Heart left ventricle (tissue), 16 donors: ENCODE data around the gene THADA. TPM values are rescaled to one million over a fixed set of nuclear protein-coding genes. Genes with fewer than 3 reads are reported as not detected.

Experiments
- ATAC-seq, 4 donors: fragments of 200-7000 bp; cut with Tn5 transposase; one replicate each; pipeline ENCODE4 v1.9.1; 2020 to 2022; ENCODE audit warnings: moderate library complexity in 4 of 4, mild to moderate bottlenecking in 3 of 4, moderate number of reproducible peaks in 1 of 4
- DNase-seq, 5 donors: peaks; one replicate each; pipeline ENCODE4 v3.0.0-alpha.2; 2020
- H3K27ac ChIP-seq, 12 donors: fragments of 200-600 bp; sonication (generic) in 4 of 12; one replicate each; pipeline versions ENCODE4 v1.5.0 to v1.8.0; 2016 to 2022; ENCODE audit warnings: mild to moderate bottlenecking in 2 of 12
- H3K27me3 ChIP-seq, 9 donors: fragments of 200-600 bp; sonication (generic) in 2 of 9; one replicate each; pipeline versions ENCODE4 v1.5.1 to v1.8.0; 2016 to 2022; ENCODE audit warnings: mild to moderate bottlenecking in 3 of 9
- H3K36me3 ChIP-seq, 9 donors: fragments of 200-600 bp; sonication (generic) in 2 of 9; one replicate each; pipeline versions ENCODE4 v1.5.0 to v1.8.0; 2018 to 2022; ENCODE audit warnings: mild to moderate bottlenecking in 2 of 9
- H3K4me1 ChIP-seq, 12 donors: fragments of 200-600 bp; sonication (generic) in 4 of 12; one replicate each; pipeline versions ENCODE4 v1.5.0 to v1.8.0; 2016 to 2022; ENCODE audit warnings: mild to moderate bottlenecking in 3 of 12
- H3K4me3 ChIP-seq, 12 donors: fragments of 200-600 bp; sonication (generic) in 4 of 12; one replicate each; pipeline versions ENCODE4 v1.5.0 to v1.8.0; 2017 to 2022; ENCODE audit warnings: mild to moderate bottlenecking in 9 of 12, moderate library complexity in 4 of 12
- H3K9me3 ChIP-seq, 12 donors: fragments of 200-600 bp; sonication (generic) in 4 of 12; one replicate each; pipeline versions ENCODE4 v1.5.0 to v1.8.0; 2016 to 2022; ENCODE audit warnings: mild to moderate bottlenecking in 1 of 12
- POLR2A ChIP-seq, 2 donors: fragments of 450-650 bp; IDR thresholded peaks; one replicate each; pipeline ENCODE4 v1.6.1; 2017; ENCODE audit warnings: antibody characterized with exemption in 2 of 2, mild to moderate bottlenecking in 2 of 2, moderate library complexity in 2 of 2
- WGBS, 4 donors: extraction: QIAGEN DNeasy Blood & Tissue Kit in 2 of 4; methylation state at CpG; one replicate each; pipeline versions ENCODE4 v1.1.5 to v1.1.7; 2013 to 2018; 5-methylcytosine and 5-hydroxymethylcytosine counted together
- intact Hi-C, 10 donors: fragments of 100-400 bp; cut with DNase I; formaldehyde crosslinking; loops; one replicate each; pipeline versions ENCODE4 v1.11.1 to v1.14.2; 2022
- polyA plus RNA-seq, 2 donors: library from polyadenylated mRNA; stranded (reverse); fragments of 200-250 nt; gene quantifications; one replicate each; pipeline ENCODE4 v1.2.3, GENCODE V29; 2013
- total RNA-seq, 9 donors: library from RNA; depleted of rRNA in 2 of 9; stranded (reverse); fragments of >200 nt in 2 of 9; fragmentation: NEBNext Ultra II Directional in 3 of 9; extraction: Animal tissue kit (Norgen Biotek cat#: 25700) in 3 of 9; gene quantifications; one replicate each; pipeline versions ENCODE4 v1.1.0 to v1.2.4, GENCODE V29; 2016 to 2023
- TF ChIP-seq, protein P1 (sequence below), 12 donors: fragments of 200-600 bp; sonication (generic) in 4 of 12; IDR thresholded peaks; one replicate each; pipeline versions ENCODE4 v1.5.0 to v1.8.0; 2018 to 2022; ENCODE audit warnings: antibody characterized with exemption in 12 of 12, mild to moderate bottlenecking in 5 of 12
- donor health status: ischemic (EF 13 %, LVEDD 7.1; RV severe dilation, severe dysfunction).
- donor health status: healthy with polysubstance abuse.
- donor health status: DM: no; HTN: yes; CAD: no.
- donor health status: DM: no; HTN: no; CAD: no.
- donor health status: ischemic (EF 25% LVEDD 6.9; RV normal size, moderate dysfunction).
- donor health status: ischemic (EF 25% LVEDD 5.7; RV mildly dilated, moderate dysfunction).
- donor health status: healthy.
- donor health status: DM: yes; HTN: yes; CAD: no.
- donor health status: ischemic (EF 35%, LVEDD 5.7; RV mildly dilated, moderate dysfunction).
- donor health status: nonischemic (EF 11% LVEDD 7.7; RV severe dilation, severe dysfunction).
- donor health status: DM: yes; HTN: yes; CAD: no.
- donor health status: PGD.
- donor health status: ischemic (EF 29% LVEDD 5.4; RV normal size, mild dysfunction).
- donor health status: nonischemic (EF 23%, LVEDD 6.1; RV moderate dilation, normal function).

THADA gene
- total and polyA plus RNA-seq, 11 donors: 6.8 to 21.4 (median 13.0) TPM

DNA sequence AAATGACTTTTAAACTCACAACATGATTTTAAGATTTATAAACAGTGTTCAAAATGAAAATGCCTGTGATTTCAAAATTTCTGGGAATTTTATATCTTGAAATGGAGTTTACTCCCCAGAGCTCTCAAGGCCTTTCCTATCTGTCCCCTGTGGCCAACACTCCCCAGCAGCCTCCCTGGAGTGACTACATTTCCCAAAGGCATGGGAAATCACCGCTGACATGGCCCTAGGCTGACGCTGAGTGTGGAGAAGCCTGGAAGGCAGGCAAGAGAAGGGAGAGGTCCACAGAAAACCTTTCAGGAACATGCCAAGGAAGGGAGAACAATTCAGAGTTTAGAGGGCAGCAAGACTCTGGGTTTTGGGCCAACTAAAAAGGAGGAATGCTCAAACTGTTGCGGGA is 349.2 kb downstream of the THADA start:
- DNase-seq (no peak), ATAC-seq (no peak)
- Histone ChIP-seq H3K36me3 (peaks cover 0 to 5% (median 0%) of the 10 kb centered on the region in 9 donors), H3K4me1 (peaks cover 0 to 19% (median 10%) of the 10 kb centered on the region in 12 donors), H3K9me3 (no peaks in the 10 kb centered on the region), H3K27ac (no peak overlapping the region), H3K4me3 (no peak overlapping the region), H3K27me3 (no peaks in the 10 kb centered on the region)
- intact Hi-C loops: no loop called here
- no peak for TF ChIP-seq POLR2A (IDR thresholded peaks at IDR 0.05)
- TF ChIP-seq, protein P1, sequence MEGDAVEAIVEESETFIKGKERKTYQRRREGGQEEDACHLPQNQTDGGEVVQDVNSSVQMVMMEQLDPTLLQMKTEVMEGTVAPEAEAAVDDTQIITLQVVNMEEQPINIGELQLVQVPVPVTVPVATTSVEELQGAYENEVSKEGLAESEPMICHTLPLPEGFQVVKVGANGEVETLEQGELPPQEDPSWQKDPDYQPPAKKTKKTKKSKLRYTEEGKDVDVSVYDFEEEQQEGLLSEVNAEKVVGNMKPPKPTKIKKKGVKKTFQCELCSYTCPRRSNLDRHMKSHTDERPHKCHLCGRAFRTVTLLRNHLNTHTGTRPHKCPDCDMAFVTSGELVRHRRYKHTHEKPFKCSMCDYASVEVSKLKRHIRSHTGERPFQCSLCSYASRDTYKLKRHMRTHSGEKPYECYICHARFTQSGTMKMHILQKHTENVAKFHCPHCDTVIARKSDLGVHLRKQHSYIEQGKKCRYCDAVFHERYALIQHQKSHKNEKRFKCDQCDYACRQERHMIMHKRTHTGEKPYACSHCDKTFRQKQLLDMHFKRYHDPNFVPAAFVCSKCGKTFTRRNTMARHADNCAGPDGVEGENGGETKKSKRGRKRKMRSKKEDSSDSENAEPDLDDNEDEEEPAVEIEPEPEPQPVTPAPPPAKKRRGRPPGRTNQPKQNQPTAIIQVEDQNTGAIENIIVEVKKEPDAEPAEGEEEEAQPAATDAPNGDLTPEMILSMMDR (IDR thresholded peaks at IDR 0.05): no peak
- 84 to 88% (median 86%) methylated on average over 3 of the region's 3 CpGs for WGBS, 4 donors

DNA sequence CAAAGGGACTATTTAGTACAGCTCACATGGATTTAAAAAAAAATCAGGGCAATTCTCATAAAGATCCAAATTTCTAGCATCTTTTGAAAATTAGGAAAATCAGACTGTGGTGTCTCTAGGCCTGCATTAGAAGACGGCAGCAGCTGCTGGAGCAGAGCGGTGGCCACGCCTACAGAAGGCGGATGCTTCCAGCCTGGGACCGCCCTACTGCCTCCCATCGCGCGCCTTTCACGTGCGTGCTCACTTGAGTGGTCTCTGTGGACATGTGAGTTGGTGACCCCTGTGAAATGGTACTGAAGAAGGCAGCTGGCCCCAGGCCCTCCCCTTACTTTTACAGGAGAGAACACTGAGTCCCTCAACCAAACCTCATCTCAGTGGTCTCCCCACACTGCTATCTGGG is 354.3 kb downstream of the THADA start:
- peaks cover 0 to 5% (median 0%) of the 10 kb centered on the region in 9 donors for H3K36me3 ChIP-seq
- no peak for DNase-seq
- no peaks in the 10 kb centered on the region for H3K9me3 ChIP-seq
- WGBS, 4 donors: 87 to 90% (median 88%) methylated on average over 10 of the region's 10 CpGs
- H3K4me1 ChIP-seq: peaks cover 0 to 54% (median 1%) of the 10 kb centered on the region in 12 donors
- no peak for ATAC-seq
- H3K27ac ChIP-seq: peak overlapping the region in 1 of 12 donors; percentile 95
- no peaks in the 10 kb centered on the region for H3K27me3 ChIP-seq
- TF ChIP-seq, protein P1 (IDR thresholded peaks at IDR 0.05): no peak
- TF ChIP-seq POLR2A (IDR thresholded peaks at IDR 0.05): no peak
- H3K4me3 ChIP-seq: no peak overlapping the region
- intact Hi-C loops: no loop called here

DNA sequence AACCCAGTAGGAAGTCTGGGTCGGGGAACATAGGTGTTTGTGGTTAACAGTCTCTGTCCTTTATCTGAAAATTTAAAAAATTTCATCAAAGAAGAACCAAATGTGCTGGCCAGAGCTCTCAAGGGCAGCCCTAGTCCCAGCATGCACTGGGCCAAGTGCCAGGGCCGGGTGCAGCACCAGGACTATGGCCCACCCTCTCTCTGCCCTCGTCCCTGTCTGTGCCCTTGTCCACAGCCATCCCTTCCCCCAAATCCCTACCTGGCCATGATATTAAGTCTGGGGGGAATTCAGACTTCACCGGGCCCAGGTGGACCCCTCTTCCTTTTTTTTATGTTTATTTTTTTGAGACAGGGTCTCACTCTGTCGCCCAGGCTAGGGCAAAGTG is 355.1 kb downstream of the THADA start:
- H3K27me3 ChIP-seq: no peaks in the 10 kb centered on the region
- H3K9me3 ChIP-seq: no peaks in the 10 kb centered on the region
- TF ChIP-seq, protein P1 (IDR thresholded peaks at IDR 0.05): no peak
- H3K4me1 ChIP-seq: peaks cover 0 to 59% (median 1%) of the 10 kb centered on the region in 12 donors
- peaks cover 0 to 5% (median 0%) of the 10 kb centered on the region in 9 donors for H3K36me3 ChIP-seq
- WGBS, 4 donors: 64 to 85% (median 81%) methylated on average over 5 of the region's 5 CpGs
- DNase-seq (no peak), ATAC-seq (peak in 2 of 4 donors; percentile 21 to 44)
- H3K4me3 ChIP-seq: no peak overlapping the region
- peak overlapping the region in 6 of 12 donors; percentile 20 to 95 (median 48) for H3K27ac ChIP-seq
- intact Hi-C loops: no loop called here

DNA sequence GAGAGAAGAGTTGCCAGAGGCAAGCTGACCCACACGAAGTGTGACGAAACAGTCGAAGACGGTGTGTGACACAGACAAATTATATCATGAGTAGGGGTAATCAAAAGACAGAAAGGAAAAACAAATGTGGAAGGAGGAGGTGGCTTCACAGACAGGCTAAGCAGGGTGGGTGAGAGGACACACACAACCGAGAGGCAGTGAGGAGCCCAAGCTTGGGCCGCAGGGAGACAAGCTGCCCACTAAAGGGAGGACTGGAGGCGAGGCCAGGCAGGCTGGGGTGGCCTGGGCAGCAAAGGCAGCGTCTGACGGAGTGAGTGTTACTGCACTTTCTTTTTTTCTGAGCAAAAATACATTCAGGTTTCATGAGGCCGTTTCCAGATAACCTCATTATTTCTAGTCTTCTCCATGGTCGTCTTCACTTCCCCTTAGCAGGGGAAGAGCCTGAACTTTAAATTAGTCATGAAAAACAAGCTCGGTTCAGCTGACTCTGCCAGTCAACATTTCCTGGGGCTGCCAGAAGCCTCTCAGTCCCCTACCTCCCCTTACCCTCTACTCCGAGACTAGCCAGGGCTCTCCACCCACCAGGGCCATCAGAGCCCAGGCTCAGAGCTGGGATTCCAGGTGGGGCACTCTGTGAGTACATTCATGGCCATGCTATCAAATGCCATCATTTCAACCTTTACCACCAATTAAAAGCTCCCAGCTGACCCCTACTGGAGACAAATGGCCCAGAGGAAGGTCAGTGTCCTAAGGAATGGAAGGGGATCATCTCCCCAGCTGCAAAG is 355.7 kb downstream of the THADA start:
- H3K4me3 ChIP-seq: no peak overlapping the region
- TF ChIP-seq, protein P1 (IDR thresholded peaks at IDR 0.05): peak in 3 of 12 donors; percentile 5 to 23 (median 6)
- no peak for TF ChIP-seq POLR2A (IDR thresholded peaks at IDR 0.05)
- intact Hi-C loops: loop anchor here in 1 of 10 donors (10.0 kb wide), 2 partner anchors 305 to 385 kb away; no protein-coding TSS in a partner anchor
- whole genome bisulfite sequencing, 4 donors: 89 to 92% (median 90%) methylated on average over 13 of the region's 13 CpGs
- H3K36me3 ChIP-seq: peaks cover 0 to 5% (median 0%) of the 10 kb centered on the region in 9 donors
- peak overlapping the region in 7 of 12 donors; percentile 27 to 95 (median 54) for H3K27ac ChIP-seq
- peaks cover 0 to 62% (median 1%) of the 10 kb centered on the region in 12 donors for H3K4me1 ChIP-seq
- H3K27me3 ChIP-seq: no peaks in the 10 kb centered on the region
- DNase-seq (no peak), ATAC-seq (peak; percentile 7 to 58 (median 28))
- H3K9me3 ChIP-seq: no peaks in the 10 kb centered on the region
